ENCODE results near the gene LRP6. TPM values are rescaled to one million over a fixed set of nuclear protein-coding genes. Genes with fewer than 3 reads are reported as not detected.

LRP6 gene
- total and polyA plus RNA-seq, 2 of the 8 experiments (the other 6 are each of a cell fraction or from before 2014, with no cell fraction given) = 53.6 to 73.2 TPM

- Histone ChIP-seq H3K23me2 (ENCODE audit: low read depth, low read length) (no peaks in the 10 kb centered on the region), H3K36me3 (ENCODE audit: control insufficient read depth in 2 of 4, insufficient read depth in 4 of 4, low read length in 3 of 4) (no peaks in the 10 kb centered on the region), H3K14ac (ENCODE audit: insufficient read length) (no peak overlapping the region), H3K27ac (ENCODE audit: low read depth, low read length) (no peak overlapping the region), H2BK120ac (replicated peaks; ENCODE audit: low read depth, low read length) (no peak overlapping the region), H3K4me2 (ENCODE audit: insufficient read depth in 1 of 2, low read depth in 2 of 2, low read length in 2 of 2) (no peak overlapping the region), H2BK12ac (ENCODE audit: low read depth, low read length) (peak overlapping the region; percentile 71; the same call in 1 of the 2 replicates), H2BK15ac (ENCODE audit: low read length) (peak overlapping the region; percentile 40; the same call in 1 of the 2 replicates), H3K4me1 (replicated peaks in 1 of 4; ENCODE audit: control insufficient read depth in 3 of 4, insufficient read depth in 4 of 4, low read length in 3 of 4) (peaks cover 0 to 13% (median 4%) of the 10 kb centered on the region in 4 experiments; a peak in 6 of 7 replicates), H3K9ac (replicated peaks in 1 of 4; ENCODE audit: extremely low read depth in 1 of 4, low read depth in 3 of 4, low read length in 3 of 4) (no peak overlapping the region), H3K56ac (replicated peaks; ENCODE audit: insufficient read length, low read depth, low read length) (no peak overlapping the region), H2BK5ac (ENCODE audit: low read depth, low read length) (no peak overlapping the region), H3K4me3 (ENCODE audit: extremely low read depth in 1 of 4, insufficient read depth in 2 of 4, low read depth in 3 of 4, low read length in 4 of 4) (no peak overlapping the region), H2BK20ac (ENCODE audit: low read length) (no peak overlapping the region; the same call in 1 of the 2 replicates), H3K79me1 (ENCODE audit: low read depth, low read length) (no peaks in the 10 kb centered on the region), H4K8ac (ENCODE audit: extremely low read depth, insufficient read depth, low read length) (no peak overlapping the region), H4K91ac (replicated peaks; ENCODE audit: insufficient read length, low read length) (no peak overlapping the region), H2AK5ac (ENCODE audit: low read depth, low read length) (peak overlapping the region; percentile 30; the same call in 1 of the 2 replicates), H3K9me3 (ENCODE audit: insufficient read depth in 2 of 2, low read depth in 1 of 2, low read length in 1 of 2) (no peaks in the 10 kb centered on the region), H3K27me3 (replicated peaks in 1 of 4; ENCODE audit: control insufficient read depth in 3 of 4, extremely low read depth in 1 of 4, insufficient read depth in 3 of 4, low read length in 3 of 4) (no peaks in the 10 kb centered on the region), H3K4ac (replicated peaks; ENCODE audit: insufficient read length, low read depth, low read length) (no peak overlapping the region), H3K23ac (ENCODE audit: insufficient read length) (no peak overlapping the region), H4K20me1 (replicated peaks in 1 of 2; ENCODE audit: control insufficient read depth in 1 of 2, insufficient read depth in 2 of 2, low read length in 2 of 2) (no peaks in the 10 kb centered on the region), H3K18ac (ENCODE audit: extremely low read depth, low read length) (no peak overlapping the region), H2AFZ (ENCODE audit: low read length) (no peak overlapping the region), H3K79me2 (ENCODE audit: control insufficient read depth in 1 of 2, insufficient read depth in 2 of 2, low read length in 2 of 2) (no peaks in the 10 kb centered on the region), H4K5ac (ENCODE audit: insufficient read length, low read depth, low read length) (no peak overlapping the region)
- DNase-seq (ENCODE audit: low read depth in 1 of 2, low spot score in 2 of 2) (no peak), FAIRE-seq (no peak)
- POLR2A ChIA-PET (ENCODE audit: partially characterized antibody) = interaction anchor here (0.6 to 0.9 kb wide), 2 partner anchors 9 to 341 kb away, joined by 3 read pairs; no protein-coding TSS in a partner anchor
- WGBS, 2 experiments (ENCODE audit: extremely low coverage in 1 of 2, insufficient coverage in 1 of 2, insufficient read length in 1 of 2, insufficient replicate concordance in 2 of 2, low coverage in 1 of 2, low lambda C conversion rate in 2 of 2, missing lambda C conversion rate in 1 of 2) = 94% methylated on average over 6 of the region's 6 CpGs; no CpG with 5 or more reads in 1 of the 2 experiments
- no peak for TF ChIP-seq RFX5 (IDR thresholded peaks at IDR 0.05; ENCODE audit: borderline replicate concordance, low read depth, low read length)
- TF ChIP-seq BCL11A (IDR thresholded peaks at IDR 0.05; ENCODE audit: low read depth in 2 of 2, low read length in 2 of 2) = no peak
- no peak for TF ChIP-seq ZNF274 (IDR thresholded peaks at IDR 0.05; ENCODE audit: borderline replicate concordance, extremely low read depth, low read length)
- no peak for TF ChIP-seq CEBPB (IDR thresholded peaks at IDR 0.05; ENCODE audit: low read depth, low read length)
- TF ChIP-seq CHD2 (IDR thresholded peaks at IDR 0.05; ENCODE audit: low read length) = no peak
- no peak for TF ChIP-seq TAF7 (optimal IDR thresholded peaks at IDR 0.05; ENCODE audit: borderline replicate concordance, low read depth, low read length)
- no peak for TF ChIP-seq CREB1 (IDR thresholded peaks at IDR 0.05)
- no peak for TF ChIP-seq CHD1 (IDR thresholded peaks at IDR 0.05; ENCODE audit: low read depth, low read length)
- no peak for TF ChIP-seq CBX8 (IDR thresholded peaks at IDR 0.05; ENCODE audit: borderline replicate concordance, low read depth, low read length)
- no peak for TF ChIP-seq SIRT6 (IDR thresholded peaks at IDR 0.05; ENCODE audit: low read length)
- TF ChIP-seq KDM4A (IDR thresholded peaks at IDR 0.05; ENCODE audit: low read depth, low read length, severe bottlenecking) = no peak
- TF ChIP-seq EZH2 (IDR thresholded peaks at IDR 0.05; ENCODE audit: low read depth, low read length, severe bottlenecking) = no peak
- TF ChIP-seq FOSL1 (IDR thresholded peaks at IDR 0.05; ENCODE audit: insufficient read depth, low read depth, low read length) = no peak
- CTCF ChIA-PET (ENCODE audit: partially characterized antibody) = interaction anchor here (0.7 kb wide), 1 partner anchor 29 kb away, joined by 3 read pairs; no protein-coding TSS in a partner anchor
Observed at GRCh38 chr12:12068751-12069150, 198.1 kb downstream of the LRP6 start.

Measured in H1 (cell line).